ENCODE results near the gene ANKRD40. TPM values are rescaled to one million over a fixed set of nuclear protein-coding genes. Genes with fewer than 3 reads are reported as not detected.
"Not testable (repeated sequence)": the region's sequence is repeated elsewhere in the genome, so short reads cannot be mapped to it uniquely, and the experiment has no call there.

The ANKRD40 gene
- total RNA-seq, 1 donor from 2014 or later, result 53.4 TPM

- H3K27ac Mint-ChIP-seq, result no peak overlapping the region
- no peak overlapping the region for H2AFZ ChIP-seq (replicated peaks)
- H3K79me2 ChIP-seq (ENCODE audit: low read depth), result peaks cover 11% of the 10 kb centered on the region
- H3K9ac ChIP-seq, result no peak overlapping the region
- H3K4me3 Mint-ChIP-seq, result no peak overlapping the region
- no peaks in the 10 kb centered on the region for H3K27me3 Mint-ChIP-seq (ENCODE audit: insufficient read depth, low read depth)
- H3K36me3 ChIP-seq, result no peaks in the 10 kb centered on the region
- no peak overlapping the region for H3K27ac ChIP-seq
- no peak for DNase-seq (ENCODE audit: low spot score)
- peaks cover 5% of the 10 kb centered on the region for H4K20me1 ChIP-seq (ENCODE audit: low read depth)
- no peaks in the 10 kb centered on the region for H3K36me3 Mint-ChIP-seq
- peaks cover 3% of the 10 kb centered on the region for H3K4me1 ChIP-seq
- H3K4me1 Mint-ChIP-seq, result peaks cover 10% of the 10 kb centered on the region
- H3K27me3 ChIP-seq, result no peaks in the 10 kb centered on the region
- no peaks in the 10 kb centered on the region for H3K9me3 ChIP-seq (ENCODE audit: low read depth)
- TF ChIP-seq EZH2 (IDR thresholded peaks at IDR 0.05) (no peak), EZH2phosphoT487 (IDR thresholded peaks at IDR 0.05) (no peak), CTCF (IDR thresholded peaks at IDR 0.05) (no peak)
- no peak overlapping the region for H3K4me3 ChIP-seq
- peaks cover 11% of the 10 kb centered on the region for H3F3A ChIP-seq (ENCODE audit: low read depth)
- no peaks in the 10 kb centered on the region for H3K9me3 Mint-ChIP-seq
- H3K4me2 ChIP-seq, result no peak overlapping the region
Measured at GRCh38 chr17:50715471-50715870, 7.8 kb upstream of the ANKRD40 start.

- no peaks in the 10 kb centered on the region for H3K27me3 ChIP-seq
- H4K20me1 ChIP-seq (ENCODE audit: low read depth), result no peaks in the 10 kb centered on the region
- H2AFZ ChIP-seq (replicated peaks), result peak overlapping the region; percentile 44
- H3K36me3 Mint-ChIP-seq, result no peaks in the 10 kb centered on the region
- no peak overlapping the region for H3K27ac ChIP-seq
- H3K4me3 ChIP-seq, result no peak overlapping the region
- H3K27ac Mint-ChIP-seq, result no peak overlapping the region
- peaks cover 10% of the 10 kb centered on the region for H3K79me2 ChIP-seq (ENCODE audit: low read depth)
- no peak overlapping the region for H3K9ac ChIP-seq
- no peak overlapping the region for H3K4me2 ChIP-seq
- H3K36me3 ChIP-seq, result no peaks in the 10 kb centered on the region
- peaks cover 25% of the 10 kb centered on the region for H3K4me1 Mint-ChIP-seq
- no peak for TF ChIP-seq EZH2phosphoT487 (IDR thresholded peaks at IDR 0.05)
- no peaks in the 10 kb centered on the region for H3K9me3 Mint-ChIP-seq
- peaks cover 16% of the 10 kb centered on the region for H3K4me1 ChIP-seq
- DNase-seq (ENCODE audit: low spot score), result no peak
- no peaks in the 10 kb centered on the region for H3K9me3 ChIP-seq (ENCODE audit: low read depth)
- H3K4me3 Mint-ChIP-seq, result no peak overlapping the region
- no peaks in the 10 kb centered on the region for H3K27me3 Mint-ChIP-seq (ENCODE audit: insufficient read depth, low read depth)
- peaks cover 15% of the 10 kb centered on the region for H3F3A ChIP-seq (ENCODE audit: low read depth)
Measured at GRCh38 chr17:50712641-50713040, 4.9 kb upstream of the ANKRD40 start.

GRCh38 chr17:50710650-50711049, 2.9 kb upstream of the ANKRD40 start:
- no peaks in the 10 kb centered on the region for H3K36me3 ChIP-seq
- H3K27ac Mint-ChIP-seq, result peak overlapping the region; percentile 31
- no peak overlapping the region for H2AFZ ChIP-seq (replicated peaks)
- DNase-seq (ENCODE audit: low spot score), result no peak
- H3K36me3 Mint-ChIP-seq, result no peaks in the 10 kb centered on the region
- no peak overlapping the region for H3K4me3 Mint-ChIP-seq
- H3K79me2 ChIP-seq (ENCODE audit: low read depth), result peaks cover 27% of the 10 kb centered on the region
- H3K27ac ChIP-seq, result no peak overlapping the region
- no peak overlapping the region for H3K4me2 ChIP-seq
- no peaks in the 10 kb centered on the region for H3K9me3 Mint-ChIP-seq
- no peak for TF ChIP-seq EZH2phosphoT487 (IDR thresholded peaks at IDR 0.05)
- no peak for TF ChIP-seq EZH2 (IDR thresholded peaks at IDR 0.05)
- TF ChIP-seq CTCF (IDR thresholded peaks at IDR 0.05), result no peak
- H3F3A ChIP-seq (ENCODE audit: low read depth), result peaks cover 22% of the 10 kb centered on the region
- H4K20me1 ChIP-seq (ENCODE audit: low read depth), result no peaks in the 10 kb centered on the region
- H3K27me3 Mint-ChIP-seq (ENCODE audit: insufficient read depth, low read depth), result peaks cover 2% of the 10 kb centered on the region
- no peak overlapping the region for H3K4me3 ChIP-seq
- H3K9ac ChIP-seq, result no peak overlapping the region
- no peaks in the 10 kb centered on the region for H3K9me3 ChIP-seq (ENCODE audit: low read depth)
- H3K27me3 ChIP-seq, result no peaks in the 10 kb centered on the region
- H3K4me1 ChIP-seq, result peaks cover 16% of the 10 kb centered on the region
- peaks cover 25% of the 10 kb centered on the region for H3K4me1 Mint-ChIP-seq

- Histone ChIP-seq H3K36me3 (no peaks in the 10 kb centered on the region), H3K27ac (no peak overlapping the region), H3K9me3 (ENCODE audit: low read depth) (no peaks in the 10 kb centered on the region), H3K27me3 (no peaks in the 10 kb centered on the region), H3K4me1 (peaks cover 16% of the 10 kb centered on the region), H4K20me1 (ENCODE audit: low read depth) (no peaks in the 10 kb centered on the region), H3K4me3 (no peak overlapping the region), H2AFZ (replicated peaks) (no peak overlapping the region), H3K9ac (no peak overlapping the region), H3K79me2 (ENCODE audit: low read depth) (peaks cover 34% of the 10 kb centered on the region), H3F3A (ENCODE audit: low read depth) (peaks cover 22% of the 10 kb centered on the region), H3K4me2 (no peak overlapping the region)
- H3K4me1 Mint-ChIP-seq, result peaks cover 25% of the 10 kb centered on the region
- H3K27me3 Mint-ChIP-seq (ENCODE audit: insufficient read depth, low read depth), result peaks cover 2% of the 10 kb centered on the region
- no peaks in the 10 kb centered on the region for H3K9me3 Mint-ChIP-seq
- DNase-seq (ENCODE audit: low spot score), result no peak
- H3K36me3 Mint-ChIP-seq, result peaks cover 2% of the 10 kb centered on the region
- H3K4me3 Mint-ChIP-seq, result no peak overlapping the region
- TF ChIP-seq EZH2phosphoT487 (IDR thresholded peaks at IDR 0.05) (no peak), CTCF (IDR thresholded peaks at IDR 0.05) (no peak), EZH2 (IDR thresholded peaks at IDR 0.05) (no peak)
- H3K27ac Mint-ChIP-seq, result no peak overlapping the region
Measured at GRCh38 chr17:50710025-50710424, 2.3 kb upstream of the ANKRD40 start.

- peaks cover 16% of the 10 kb centered on the region for H3K4me1 ChIP-seq
- peak overlapping the region; percentile 97 for H2AFZ ChIP-seq (replicated peaks)
- H3K27ac ChIP-seq; H4K20me1 ChIP-seq (ENCODE audit: low read depth); H3K9me3 ChIP-seq (ENCODE audit: low read depth); H3K36me3 ChIP-seq; H3K4me3 ChIP-seq; H3K27me3 ChIP-seq; H3K9me3 Mint-ChIP-seq; H3K36me3 Mint-ChIP-seq; H3K9ac ChIP-seq; DNase-seq (ENCODE audit: low spot score); H3K27me3 Mint-ChIP-seq (ENCODE audit: insufficient read depth, low read depth): not testable (repeated sequence)
- Mint-ChIP-seq H3K4me1 (peaks cover 25% of the 10 kb centered on the region), H3K4me3 (peak overlapping the region; percentile 91), H3K27ac (peak overlapping the region; percentile 95)
- H3F3A ChIP-seq (ENCODE audit: low read depth), result peaks cover 22% of the 10 kb centered on the region
- H3K79me2 ChIP-seq (ENCODE audit: low read depth), result peaks cover 41% of the 10 kb centered on the region
- H3K4me2 ChIP-seq, result peak overlapping the region; percentile 94
Measured at GRCh38 chr17:50709053-50709452, 1.3 kb upstream of the ANKRD40 start.
